ENCODE data around the gene CLEC20A.

GRCh38 chr1:178494569-178494971 is 2.2 kb downstream of the CLEC20A start:
- TF ChIP-seq CTCF (IDR thresholded peaks at IDR 0.05 in 8 of 11, conservative IDR thresholded peaks at IDR 0.05 in 3 of 11) (no peak), POLR2A (IDR thresholded peaks at IDR 0.05) (no peak), POLR2AphosphoS5 (IDR thresholded peaks at IDR 0.05) (no peak)

Data from spleen (tissue), 7 donors.